Head of caudate nucleus (tissue), 42 donors: ENCODE results near the gene CDCP1.

Source experiments
- DNase-seq, 42 donors: peaks; one replicate each; pipeline versions ENCODE4 v3.0.0 to v3.0.0-alpha.2; 2020 to 2021; ENCODE audit warnings: mixed read lengths in 7 of 42
- intact Hi-C: fragments of 100-400 bp; cut with DNase I; formaldehyde crosslinking; loops from one replicate; pipeline ENCODE4 v1.15.0; 2022

The CDCP1 gene

GRCh38 chr3:45123030-45123429 is 23.1 kb downstream of the CDCP1 start:
- intact Hi-C loops = no loop called here
- DNase-seq = no peak

DNA sequence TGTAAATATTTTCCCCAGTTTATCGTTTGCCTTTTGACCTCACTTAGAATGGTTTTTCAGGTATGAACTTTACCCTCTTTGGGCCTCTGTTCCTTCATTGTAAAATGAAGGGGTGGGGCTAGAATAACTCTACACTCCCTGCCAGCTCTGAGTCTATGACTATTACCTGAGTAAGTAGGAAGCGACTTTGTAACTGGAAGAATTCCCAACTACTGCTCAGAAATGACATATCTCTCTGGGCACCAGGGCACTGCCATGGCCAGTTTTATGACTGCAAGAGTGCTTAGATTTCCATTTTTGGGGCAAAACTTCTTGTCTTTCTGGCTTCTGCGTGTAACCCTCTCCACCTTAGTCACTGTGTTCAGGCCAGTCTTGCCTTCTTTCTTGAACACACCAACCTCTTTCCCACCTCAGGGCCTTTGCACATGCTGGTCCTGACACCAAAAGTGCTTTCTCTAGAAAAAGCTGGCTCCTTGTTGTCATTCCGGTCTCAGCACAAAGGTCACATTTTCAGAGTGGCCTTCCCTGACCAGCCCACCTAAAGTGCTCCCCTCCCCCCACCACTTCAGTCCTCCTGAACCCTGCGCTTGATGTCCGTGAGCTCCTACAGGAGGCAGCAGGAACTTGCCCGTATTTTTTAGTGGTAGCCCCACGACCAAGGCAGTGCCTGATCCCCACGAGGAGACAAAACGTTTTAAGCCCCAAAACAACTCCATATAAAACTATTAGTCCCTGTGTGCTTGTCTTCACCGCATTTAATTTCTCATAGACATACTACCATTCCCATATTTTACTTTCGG is 25.6 kb downstream of the CDCP1 start:
- no peak for DNase-seq
- intact Hi-C loops = no loop called here

GRCh38 chr3:45119824-45120358 is 26.3 kb downstream of the CDCP1 start:
- no peak for DNase-seq
- intact Hi-C loops = no loop called here

- no peak for DNase-seq
- intact Hi-C loops = no loop called here
Measured at GRCh38 chr3:45119376-45119775, 26.8 kb downstream of the CDCP1 start.

GRCh38 chr3:45118615-45119071 is 27.5 kb downstream of the CDCP1 start:
- no peak for DNase-seq
- intact Hi-C loops = no loop called here

- intact Hi-C loops = no loop called here
- no peak for DNase-seq
Measured at GRCh38 chr3:45116350-45116749, 29.8 kb downstream of the CDCP1 start.

- DNase-seq = peak in 1 of 42 donors; percentile 18
- intact Hi-C loops = no loop called here
Measured at GRCh38 chr3:45113625-45114050, 32.5 kb downstream of the CDCP1 start.

DNA sequence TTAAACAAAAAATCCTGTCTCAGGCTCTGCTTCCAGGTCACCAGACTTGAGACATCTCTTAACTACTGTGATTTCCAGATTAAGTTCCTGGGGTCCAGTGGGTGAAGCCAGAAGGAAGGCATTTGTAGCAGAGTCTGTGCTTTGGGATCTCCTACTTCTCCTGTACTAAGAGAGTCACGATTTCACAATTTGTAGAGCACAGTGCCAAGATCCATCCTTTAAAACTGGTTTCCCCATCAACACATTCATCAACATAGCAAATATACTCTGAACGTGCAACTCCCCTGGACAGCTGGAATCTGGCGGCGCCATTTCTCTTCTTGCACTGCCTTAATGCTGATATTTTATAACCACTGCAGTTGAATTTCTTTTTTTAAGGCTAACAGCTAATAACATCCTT is 33.2 kb downstream of the CDCP1 start:
- no peak for DNase-seq
- intact Hi-C loops = no loop called here

DNA sequence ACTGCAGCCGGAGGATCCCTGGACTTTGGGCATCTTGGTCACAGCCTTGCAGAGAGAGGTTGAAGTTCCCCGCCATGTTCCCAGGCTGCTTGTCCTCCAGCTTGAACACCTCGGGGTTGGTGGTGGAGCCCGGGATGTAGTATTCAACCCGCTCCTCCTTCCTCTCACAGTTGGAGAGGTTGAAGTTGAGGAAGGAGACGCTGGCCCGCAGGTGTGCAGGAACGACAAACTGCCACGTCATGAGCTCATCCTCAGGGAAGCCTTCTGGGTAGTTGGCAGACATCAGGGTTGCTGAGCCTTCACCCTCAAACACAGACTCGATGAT is 35.7 kb downstream of the CDCP1 start:
- intact Hi-C loops = no loop called here
- no peak for DNase-seq

- intact Hi-C loops = no loop called here
- no peak for DNase-seq
Measured at GRCh38 chr3:45109771-45110508, 36.2 kb downstream of the CDCP1 start.

GRCh38 chr3:45106874-45107273 is 39.3 kb downstream of the CDCP1 start:
- DNase-seq = no peak
- intact Hi-C loops = no loop called here

DNA sequence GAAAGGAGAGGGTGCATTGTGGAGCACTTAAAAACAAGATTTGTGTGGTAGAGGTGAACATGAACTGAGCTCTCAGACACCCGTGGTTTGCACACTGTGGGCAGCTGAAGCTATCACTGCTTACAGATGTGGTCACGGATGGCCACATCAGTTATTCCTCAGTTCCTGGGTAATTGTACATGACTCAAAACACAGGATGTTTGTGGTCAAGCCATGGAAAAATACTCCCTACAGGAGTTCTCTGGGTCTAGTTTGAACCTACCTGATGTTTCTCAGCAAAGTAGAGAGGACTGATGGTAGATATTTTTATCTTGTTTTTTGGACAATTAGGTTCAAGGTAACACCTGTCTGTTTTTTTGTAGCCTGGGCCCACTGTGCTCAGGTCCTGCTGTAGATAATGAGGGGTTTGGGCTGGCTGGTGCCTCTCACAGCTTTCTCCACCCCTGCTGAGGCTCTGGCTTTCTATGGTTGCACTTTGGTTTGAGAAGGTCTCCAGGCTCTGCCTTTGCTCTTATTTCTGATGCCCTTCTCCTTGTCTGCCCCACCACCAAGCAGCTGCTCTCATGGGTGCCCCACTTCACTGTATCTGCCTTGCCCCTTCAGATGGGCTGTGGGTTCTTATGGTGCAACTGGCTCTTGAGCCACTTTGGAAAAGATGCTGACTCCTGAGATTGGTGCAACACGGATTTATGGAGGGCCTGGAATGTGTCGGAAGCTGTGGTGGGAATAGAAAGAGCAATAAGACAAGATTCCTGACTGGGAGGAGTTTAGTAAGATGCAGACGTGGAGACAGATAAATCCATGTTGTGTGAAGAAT is 40.1 kb downstream of the CDCP1 start:
- no peak for DNase-seq

DNA sequence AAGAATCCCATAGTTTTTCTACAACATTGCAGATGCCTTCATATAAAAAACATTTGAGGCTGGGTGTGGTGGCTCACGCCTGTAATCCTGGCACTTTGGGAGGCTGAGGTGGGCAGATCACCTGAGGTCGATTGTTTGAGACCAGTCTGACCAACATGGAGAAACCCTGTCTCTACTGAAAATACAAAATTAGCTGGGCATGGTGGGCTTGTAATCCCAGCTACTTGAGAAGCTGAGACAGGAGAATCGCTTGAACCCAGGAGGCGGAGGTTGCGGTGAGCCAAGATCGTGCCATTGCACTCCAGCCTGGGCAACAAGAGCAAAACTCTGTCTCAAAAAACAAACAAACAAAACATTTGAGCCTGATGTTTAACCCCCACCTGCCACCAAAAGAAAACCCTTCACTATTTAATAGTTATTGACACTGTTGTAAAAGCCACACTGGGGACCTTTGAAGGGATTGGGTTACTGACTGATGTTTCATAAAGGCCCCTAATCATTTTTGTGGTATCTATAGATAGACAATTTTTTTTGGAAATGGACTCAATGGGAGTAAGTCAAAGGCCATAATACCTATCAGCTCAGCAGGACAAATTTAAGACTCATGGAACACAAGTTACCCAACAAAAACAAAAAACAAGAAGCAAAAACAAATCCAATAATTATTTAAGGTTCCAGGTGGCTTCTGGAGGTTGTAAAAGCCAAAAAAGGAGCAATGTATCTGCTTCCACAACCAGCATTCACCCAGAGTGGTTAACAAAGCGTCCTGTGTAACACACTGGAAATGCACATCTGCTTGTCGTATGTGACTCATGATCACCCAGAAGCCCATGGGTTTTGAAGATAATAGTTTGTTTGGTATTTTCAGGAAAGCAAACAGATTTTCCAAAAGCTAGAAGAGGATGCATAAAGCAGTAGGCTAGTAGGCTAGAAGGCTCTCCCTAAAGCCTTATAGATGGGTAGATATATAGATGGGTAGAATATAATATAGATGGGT is 41.2 kb downstream of the CDCP1 start:
- no peak for DNase-seq
- intact Hi-C loops = no loop called here

More for the DNA sequence above, 40.1 kb downstream of the CDCP1 start:
- intact Hi-C loops = no loop called here

- no peak for DNase-seq
- intact Hi-C loops = no loop called here
Measured at GRCh38 chr3:45103753-45104714, 42.1 kb downstream of the CDCP1 start.

- DNase-seq = no peak
- intact Hi-C loops = no loop called here
Measured at GRCh38 chr3:45103334-45103733, 42.8 kb downstream of the CDCP1 start.

DNA sequence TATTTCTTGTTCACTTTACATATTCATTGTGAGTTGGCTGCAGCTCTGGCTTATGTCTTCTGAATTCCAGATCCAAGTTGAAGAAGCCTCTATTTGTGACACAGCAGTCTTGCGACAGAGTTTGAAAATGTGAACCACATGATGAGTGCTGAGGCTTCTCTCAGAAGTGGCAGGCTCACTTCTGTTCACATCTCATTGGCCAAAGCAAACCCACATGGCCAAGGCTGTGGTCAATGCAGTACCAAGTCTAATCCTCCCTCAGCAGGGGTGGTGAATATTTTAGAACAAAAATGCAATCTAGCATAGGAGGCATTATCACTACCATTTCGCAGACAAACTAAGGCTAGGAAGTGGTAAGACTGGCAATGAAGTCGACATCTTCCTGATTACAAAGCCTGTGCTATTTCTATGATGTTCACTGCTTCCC is 45.2 kb downstream of the CDCP1 start:
- DNase-seq = no peak
- intact Hi-C loops = no loop called here

DNA sequence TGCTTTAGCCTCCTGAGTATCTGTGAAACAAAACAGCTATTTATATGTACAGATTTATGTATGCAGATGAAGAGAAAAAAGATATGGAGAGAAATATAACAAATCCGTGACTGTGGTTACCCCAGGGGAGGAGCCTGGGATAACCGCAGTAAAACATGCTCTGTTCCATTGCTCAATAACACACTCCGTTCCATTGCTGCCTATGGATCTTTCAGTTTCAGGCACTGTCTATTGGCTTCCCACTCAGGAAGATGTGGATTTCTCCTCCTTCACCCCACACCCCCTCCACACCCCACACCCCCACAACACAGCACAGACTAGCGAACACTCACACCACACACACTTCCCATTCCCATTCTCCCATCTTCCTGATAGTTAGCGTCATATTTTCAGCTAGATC is 47.9 kb downstream of the CDCP1 start:
- peak in 7 of 42 donors; percentile 3 to 56 (median 22) for DNase-seq

More for the DNA sequence above, 47.9 kb downstream of the CDCP1 start:
- intact Hi-C loops = no loop called here
